Peyer's patch (tissue), 4 donors: ENCODE results near the gene TMEM150B. TPM values are rescaled to one million over a fixed set of nuclear protein-coding genes. Genes with fewer than 3 reads are reported as not detected.

Source experiments
- DNase-seq, 3 donors: peaks; one replicate each; pipeline ENCODE4 v3.0.0-alpha.2; 2017 to 2019
- H3K27ac ChIP-seq, 4 donors: fragments of 200-600 bp; sonication (generic); one replicate each; pipeline ENCODE4 v1.5.1; 2016 to 2019
- H3K27me3 ChIP-seq, 2 donors: fragments of 200-600 bp; sonication (generic); one replicate each; pipeline ENCODE4 v1.5.1; 2019
- H3K36me3 ChIP-seq, 3 donors: fragments of 200-600 bp; sonication (generic); one replicate each; pipeline ENCODE4 v1.5.1; 2016 to 2019
- H3K4me1 ChIP-seq, 4 donors: fragments of 200-600 bp; sonication (generic); one replicate each; pipeline ENCODE4 v1.5.1; 2016 to 2019
- H3K4me3 ChIP-seq, 4 donors: fragments of 200-600 bp; sonication (generic); 1 replicate in 3 of 4; 2 replicates in 1 of 4; pipeline ENCODE4 v1.5.1; 2016 to 2019; ENCODE audit warnings: mild to moderate bottlenecking in 1 of 4
- H3K9me3 ChIP-seq, 4 donors: fragments of 200-600 bp; sonication (generic); one replicate each; pipeline ENCODE4 v1.5.1; 2016 to 2019; ENCODE audit warnings: mild to moderate bottlenecking in 1 of 4
- POLR2A ChIP-seq, 2 donors: fragments of 450-650 bp; IDR thresholded peaks; one replicate each; pipeline ENCODE4 v1.5.1; 2017; ENCODE audit warnings: antibody characterized with exemption in 2 of 2, mild to moderate bottlenecking in 2 of 2, moderate library complexity in 2 of 2
- total RNA-seq, 4 donors: library from RNA; depleted of rRNA; stranded (reverse); fragments of >200 nt; gene quantifications; one replicate each; pipeline ENCODE4 v1.1.0, GENCODE V29; 2016
- TF ChIP-seq, protein P1 (sequence below), 6 experiments: fragments of 450-650 bp in 4 of 6; fragments of 200-600 bp in 2 of 6; sonication (generic) in 1 of 6; IDR thresholded peaks; one replicate each; pipeline ENCODE4 v1.5.1; 2017 to 2019; ENCODE audit warnings: antibody characterized with exemption in 6 of 6, mild to moderate bottlenecking in 3 of 6, moderate library complexity in 1 of 6

Gene TMEM150B, protein sequence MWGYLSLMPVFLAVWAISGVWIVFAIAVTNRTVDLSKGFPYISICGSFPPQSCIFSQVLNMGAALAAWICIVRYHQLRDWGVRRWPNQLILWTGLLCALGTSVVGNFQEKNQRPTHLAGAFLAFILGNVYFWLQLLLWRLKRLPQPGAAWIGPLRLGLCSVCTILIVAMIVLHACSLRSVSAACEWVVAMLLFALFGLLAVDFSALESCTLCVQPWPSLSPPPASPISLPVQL
- total RNA-seq: 100 to 1,000 TPM in 3 of 4 donors, 10 to 100 TPM in 1; 26.4 to 235 (median 199) TPM

DNA sequence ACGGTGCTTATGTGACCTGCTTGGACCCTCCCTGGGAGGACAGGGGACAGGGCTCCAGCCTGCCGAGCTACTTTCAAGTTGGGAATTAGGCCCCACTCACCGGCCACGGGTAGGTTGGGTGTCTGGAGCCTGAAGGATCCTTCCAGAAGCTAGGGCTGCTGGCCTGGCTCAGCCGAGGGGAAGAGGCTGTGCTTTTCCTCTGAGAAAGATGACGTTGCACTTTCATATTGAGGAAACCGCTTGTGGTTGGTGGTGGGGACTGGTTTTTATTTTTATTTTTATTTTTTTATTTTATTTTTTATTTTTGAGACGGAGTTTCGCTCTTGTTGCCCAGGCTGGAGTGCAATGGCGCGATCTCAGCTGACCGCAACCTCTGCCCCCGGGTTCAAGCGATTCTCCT lies at the start of gene TMEM150B:
TSS of gene TMEM150B (minus strand) at position 170 of the 400 bp plus-strand sequence. CDS start 4,305 bp downstream, outside the sequence.
- peak within 1 kb of the TSS in 1 of 4 donors; percentile 7 for H3K4me3 ChIP-seq
- H3K9me3 ChIP-seq: no peaks in the 10 kb centered on the region
- peaks cover 0 to 2% (median 0%) of the 10 kb centered on the region in 3 donors for H3K36me3 ChIP-seq
- no peak for DNase-seq
- TF ChIP-seq POLR2A (IDR thresholded peaks at IDR 0.05): no peak
- TF ChIP-seq, protein P1, sequence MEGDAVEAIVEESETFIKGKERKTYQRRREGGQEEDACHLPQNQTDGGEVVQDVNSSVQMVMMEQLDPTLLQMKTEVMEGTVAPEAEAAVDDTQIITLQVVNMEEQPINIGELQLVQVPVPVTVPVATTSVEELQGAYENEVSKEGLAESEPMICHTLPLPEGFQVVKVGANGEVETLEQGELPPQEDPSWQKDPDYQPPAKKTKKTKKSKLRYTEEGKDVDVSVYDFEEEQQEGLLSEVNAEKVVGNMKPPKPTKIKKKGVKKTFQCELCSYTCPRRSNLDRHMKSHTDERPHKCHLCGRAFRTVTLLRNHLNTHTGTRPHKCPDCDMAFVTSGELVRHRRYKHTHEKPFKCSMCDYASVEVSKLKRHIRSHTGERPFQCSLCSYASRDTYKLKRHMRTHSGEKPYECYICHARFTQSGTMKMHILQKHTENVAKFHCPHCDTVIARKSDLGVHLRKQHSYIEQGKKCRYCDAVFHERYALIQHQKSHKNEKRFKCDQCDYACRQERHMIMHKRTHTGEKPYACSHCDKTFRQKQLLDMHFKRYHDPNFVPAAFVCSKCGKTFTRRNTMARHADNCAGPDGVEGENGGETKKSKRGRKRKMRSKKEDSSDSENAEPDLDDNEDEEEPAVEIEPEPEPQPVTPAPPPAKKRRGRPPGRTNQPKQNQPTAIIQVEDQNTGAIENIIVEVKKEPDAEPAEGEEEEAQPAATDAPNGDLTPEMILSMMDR (IDR thresholded peaks at IDR 0.05): no peak
- peaks cover 0 to 19% (median 0%) of the 10 kb centered on the region in 4 donors for H3K4me1 ChIP-seq
- H3K27ac ChIP-seq: peak within 1 kb of the TSS in 2 of 4 donors; percentile 8 to 30
- no peaks in the 10 kb centered on the region for H3K27me3 ChIP-seq

DNA sequence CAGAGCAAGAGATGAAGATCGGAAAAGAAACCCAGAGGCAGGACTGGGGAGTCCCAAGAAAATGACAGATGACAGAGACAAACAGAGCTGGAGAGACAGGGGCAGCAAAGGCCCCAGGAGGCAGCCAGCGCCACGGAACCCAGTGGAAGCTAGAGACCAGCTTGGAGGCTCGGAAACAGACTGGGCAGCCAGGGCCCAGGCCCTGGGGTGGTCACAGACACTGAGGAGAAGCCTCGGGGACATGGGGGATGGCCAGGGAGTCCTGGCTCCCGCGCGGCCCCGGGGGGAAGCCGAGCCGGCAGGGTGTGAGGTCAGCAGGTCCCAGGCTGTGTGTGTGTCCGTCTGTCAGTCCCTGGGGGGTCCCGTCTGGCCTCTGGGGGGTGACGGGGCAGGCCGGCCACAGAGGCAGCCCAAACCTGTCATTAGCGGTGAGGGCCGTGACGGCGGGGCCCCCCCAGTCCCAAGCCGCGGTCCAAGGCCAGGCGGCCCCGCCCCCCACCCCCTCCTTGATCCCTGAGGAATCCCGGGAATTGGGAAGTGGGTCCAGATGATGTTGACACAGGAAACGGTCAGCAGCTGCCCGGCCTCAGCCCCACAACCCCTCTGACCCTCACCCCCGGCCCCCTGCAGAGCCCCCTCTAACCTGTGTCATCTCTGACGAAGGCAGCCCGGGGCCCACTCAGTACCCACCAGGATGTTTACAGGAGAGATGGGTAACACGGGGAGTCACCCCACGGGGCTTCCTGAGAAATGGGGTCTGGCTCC lies 49.0 kb upstream of the TMEM150B start:
- H3K27ac ChIP-seq: no peak overlapping the region
- H3K27me3 ChIP-seq: peaks cover 0 to 41% of the 10 kb centered on the region in 2 donors

DNA sequence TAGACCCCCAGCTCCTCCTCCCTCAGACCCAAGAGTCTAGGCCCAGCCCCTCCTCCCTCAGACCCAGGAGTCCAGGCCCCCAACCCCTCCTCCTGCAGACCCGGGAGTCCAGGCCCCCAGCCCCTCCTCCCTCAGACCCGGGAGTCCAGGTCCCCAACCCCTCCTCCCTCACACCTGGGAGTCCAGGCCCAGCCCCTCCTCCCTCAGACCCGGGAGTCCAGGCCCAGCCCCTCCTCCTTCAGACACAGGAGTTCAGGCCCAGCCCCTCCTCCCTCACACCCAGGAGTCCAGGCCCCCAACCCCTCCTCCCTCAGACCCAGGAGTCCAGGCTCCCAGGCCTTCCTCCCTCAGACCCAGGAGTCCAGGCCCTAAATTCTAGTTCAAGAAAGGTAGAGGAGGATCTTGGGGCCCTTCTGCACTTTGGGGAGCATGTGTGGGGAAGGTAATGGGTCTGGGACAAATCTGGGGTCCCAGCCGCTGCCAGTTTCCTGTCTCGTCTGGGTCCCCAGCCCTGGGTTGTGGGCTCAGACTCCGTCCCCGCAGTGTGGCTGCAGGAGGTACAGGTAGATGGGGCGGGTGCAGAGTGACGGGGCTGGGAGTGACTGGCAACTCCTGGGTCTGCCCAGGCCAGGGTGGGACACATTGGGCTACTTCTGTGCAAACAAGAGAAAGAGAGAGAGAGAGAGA lies 48.3 kb upstream of the TMEM150B start:
- Histone ChIP-seq H3K27ac (no peak overlapping the region), H3K9me3 (no peaks in the 10 kb centered on the region), H3K4me1 (peaks cover 0 to 31% (median 8%) of the 10 kb centered on the region in 4 donors), H3K27me3 (peaks cover 0 to 48% of the 10 kb centered on the region in 2 donors), H3K36me3 (no peaks in the 10 kb centered on the region), H3K4me3 (no peak overlapping the region)
- no peak for DNase-seq
- TF ChIP-seq, protein P1 (IDR thresholded peaks at IDR 0.05): no peak
- no peak for TF ChIP-seq POLR2A (IDR thresholded peaks at IDR 0.05)

More for the DNA sequence above, 49.0 kb upstream of the TMEM150B start:
- H3K4me1 ChIP-seq: peaks cover 0 to 24% (median 6%) of the 10 kb centered on the region in 4 donors
- no peaks in the 10 kb centered on the region for H3K36me3 ChIP-seq
- no peak for DNase-seq
- H3K4me3 ChIP-seq: peak overlapping the region in 1 of 4 donors; percentile 4
- H3K9me3 ChIP-seq: no peaks in the 10 kb centered on the region
- TF ChIP-seq, protein P1 (IDR thresholded peaks at IDR 0.05): no peak
- TF ChIP-seq POLR2A (IDR thresholded peaks at IDR 0.05): no peak

DNA sequence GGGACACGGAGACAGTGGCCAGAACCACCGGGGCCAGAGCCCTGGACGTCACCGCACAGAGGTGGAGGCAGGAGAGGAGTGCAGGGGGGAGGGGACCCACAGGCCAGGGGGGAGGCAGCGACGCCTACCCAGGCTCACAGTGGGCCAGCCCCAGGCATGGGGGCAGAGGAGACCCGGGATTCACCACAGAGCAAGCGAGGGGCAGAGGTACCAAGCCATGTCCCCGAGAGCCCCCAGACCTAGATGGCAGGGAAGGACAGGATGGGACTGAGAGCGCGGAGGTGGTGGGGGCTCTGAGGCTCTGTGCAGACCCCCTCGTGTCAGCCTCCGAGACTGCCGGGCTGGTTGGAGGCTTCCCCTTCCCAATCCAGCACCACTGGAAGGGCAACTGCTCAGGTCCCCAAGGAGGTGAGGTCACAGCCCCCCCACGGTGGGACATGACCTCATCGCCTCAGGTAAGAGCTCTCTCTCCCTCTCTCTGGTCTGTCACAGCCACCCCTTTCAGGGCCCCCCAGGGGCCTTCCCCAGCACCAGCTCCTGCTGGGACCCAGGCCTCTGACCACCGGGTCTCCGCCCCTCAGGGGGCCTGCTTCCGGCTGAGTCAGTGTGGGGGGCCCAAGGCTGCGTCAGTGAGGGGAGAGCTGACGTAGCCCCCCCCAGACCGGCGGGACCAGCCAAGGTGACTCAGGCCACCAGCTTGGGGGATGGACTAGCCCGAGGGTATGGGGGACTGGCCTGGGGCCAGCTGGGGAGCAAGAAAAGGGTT lies 47.4 kb upstream of the TMEM150B start:
- H3K4me3 ChIP-seq: no peak overlapping the region
- no peaks in the 10 kb centered on the region for H3K9me3 ChIP-seq
- peaks cover 0 to 50% of the 10 kb centered on the region in 2 donors for H3K27me3 ChIP-seq
- H3K27ac ChIP-seq: no peak overlapping the region
- DNase-seq: no peak
- H3K4me1 ChIP-seq: peaks cover 0 to 27% (median 8%) of the 10 kb centered on the region in 4 donors
- TF ChIP-seq, protein P1 (IDR thresholded peaks at IDR 0.05): no peak
- TF ChIP-seq POLR2A (IDR thresholded peaks at IDR 0.05): no peak
- no peaks in the 10 kb centered on the region for H3K36me3 ChIP-seq
